NT2/D1 (cell line): ENCODE measurements around the gene CEBPB.

Experiments
- DNase-seq: peaks from one replicate; pipeline ENCODE4 v3.0.0-alpha.2; 2011; ENCODE audit warnings: low read depth, low spot score
- H3K27me3 ChIP-seq: 2 replicates; pipeline ENCODE4 v1.6.0; 2011; ENCODE audit warnings: mild to moderate bottlenecking; ENCODE audit not compliant: insufficient read length, insufficient read depth
- H3K36me3 ChIP-seq: 2 replicates; pipeline ENCODE4 v1.6.1; 2011; ENCODE audit warnings: mild to moderate bottlenecking, low read length, mixed read lengths; ENCODE audit not compliant: insufficient read depth, insufficient read length
- H3K4me1 ChIP-seq: 2 replicates; pipeline ENCODE4 v1.5.1; 2011; ENCODE audit not compliant: insufficient read depth, insufficient read length
- H3K4me3 ChIP-seq: 2 replicates; pipeline ENCODE4 v1.5.1; 2011; ENCODE audit warnings: low read depth; ENCODE audit not compliant: insufficient read length
- H3K9ac ChIP-seq: 2 replicates; pipeline ENCODE4 v1.6.0; 2011; ENCODE audit warnings: low read depth; ENCODE audit not compliant: insufficient read length
- H3K9me3 ChIP-seq: 2 replicates; pipeline ENCODE4 v1.5.1; 2011; ENCODE audit warnings: mild to moderate bottlenecking, low read length; ENCODE audit not compliant: insufficient read depth
- SUZ12 ChIP-seq: IDR thresholded peaks from 2 replicates; pipeline ENCODE4 v1.6.1; 2011; ENCODE audit not compliant: insufficient read length, insufficient read depth; ENCODE audit errors: extremely low read depth
- YY1 ChIP-seq: IDR thresholded peaks from 2 replicates; pipeline ENCODE4 v1.6.1; 2011; ENCODE audit not compliant: insufficient read length, insufficient read depth
- ZNF274 ChIP-seq: IDR thresholded peaks from 2 replicates; pipeline ENCODE4 v1.6.1; 2011; ENCODE audit warnings: mild to moderate bottlenecking, low read depth, low read length

The CEBPB gene

GRCh38 chr20:50238081-50238800, 47.6 kb downstream of the CEBPB start:
- H3K4me3 ChIP-seq, result no peak overlapping the region
- no peaks in the 10 kb centered on the region for H3K9me3 ChIP-seq
- TF ChIP-seq YY1, result no peak
- TF ChIP-seq ZNF274, result no peak
- no peak for DNase-seq
- no peaks in the 10 kb centered on the region for H3K27me3 ChIP-seq
- H3K36me3 ChIP-seq, result no peaks in the 10 kb centered on the region
- H3K9ac ChIP-seq, result no peak overlapping the region
- peaks cover 3% of the 10 kb centered on the region for H3K4me1 ChIP-seq

- Histone ChIP-seq H3K4me3 (no peak overlapping the region), H3K4me1 (peaks cover 3% of the 10 kb centered on the region), H3K27me3 (no peaks in the 10 kb centered on the region), H3K9me3 (no peaks in the 10 kb centered on the region), H3K36me3 (no peaks in the 10 kb centered on the region), H3K9ac (no peak overlapping the region)
- no peak for DNase-seq
- TF ChIP-seq YY1, result no peak
- TF ChIP-seq SUZ12, result no peak
- no peak for TF ChIP-seq ZNF274
Measured at GRCh38 chr20:50240092-50240491, 49.5 kb downstream of the CEBPB start.

- H3K9me3 ChIP-seq, result no peaks in the 10 kb centered on the region
- DNase-seq, result no peak
- H3K36me3 ChIP-seq, result no peaks in the 10 kb centered on the region
- no peak overlapping the region for H3K4me3 ChIP-seq
- H3K9ac ChIP-seq, result no peak overlapping the region
- H3K27me3 ChIP-seq, result no peaks in the 10 kb centered on the region
- no peak for TF ChIP-seq ZNF274
- no peak for TF ChIP-seq SUZ12
- TF ChIP-seq YY1, result no peak
- H3K4me1 ChIP-seq, result peaks cover 5% of the 10 kb centered on the region
Measured at GRCh38 chr20:50242178-50242514, 51.5 kb downstream of the CEBPB start.
